Left lung (tissue), 10 donors: ENCODE results near the gene NEURL2. TPM values are rescaled to one million over a fixed set of nuclear protein-coding genes. Genes with fewer than 3 reads are reported as not detected.

Source experiments
- ATAC-seq: fragments of 200-7000 bp; cut with Tn5 transposase; one replicate; pipeline ENCODE4 v1.9.1; 2020; ENCODE audit warnings: moderate library complexity
- DNase-seq, 4 donors: peaks; one replicate each; pipeline ENCODE4 v3.0.0-alpha.2; 2013 to 2020
- H3K27ac ChIP-seq, 2 donors: fragments of 200-600 bp; sonication (generic) in 1 of 2; one replicate each; pipeline versions ENCODE4 v1.5.0 to v1.8.0; 2020 to 2021
- H3K27me3 ChIP-seq, 2 donors: fragments of 200-600 bp; sonication (generic) in 1 of 2; one replicate each; pipeline versions ENCODE4 v1.5.0 to v1.8.0; 2020 to 2021
- H3K36me3 ChIP-seq, 2 donors: fragments of 200-600 bp; sonication (generic) in 1 of 2; one replicate each; pipeline versions ENCODE4 v1.5.0 to v1.8.0; 2020 to 2021
- H3K4me1 ChIP-seq, 2 donors: fragments of 200-600 bp; one replicate each; pipeline ENCODE4 v1.8.0; 2021
- H3K4me3 ChIP-seq, 2 donors: fragments of 200-600 bp; sonication (generic) in 1 of 2; one replicate each; pipeline versions ENCODE4 v1.5.0 to v1.8.0; 2020 to 2021; ENCODE audit warnings: mild to moderate bottlenecking in 1 of 2
- H3K9me3 ChIP-seq, 2 donors: fragments of 200-600 bp; sonication (generic) in 1 of 2; one replicate each; pipeline versions ENCODE4 v1.5.0 to v1.8.0; 2020 to 2021
- CTCF ChIP-seq, 2 donors: fragments of 200-600 bp; sonication (generic) in 1 of 2; IDR thresholded peaks; one replicate each; pipeline versions ENCODE4 v1.5.0 to v1.8.0; 2021; ENCODE audit warnings: antibody characterized with exemption in 2 of 2
- intact Hi-C, 2 donors: fragments of 100-400 bp; cut with DNase I; formaldehyde crosslinking; loops; one replicate each; pipeline versions ENCODE4 v1.11.2 to v1.14.2; 2022
- polyA plus RNA-seq, 6 donors: library from polyadenylated mRNA; unstranded; fragments of 120-200 nt; gene quantifications; one replicate each; pipeline ENCODE4 v1.2.1, GENCODE V29; 2013; ENCODE audit not compliant: insufficient read length in 6 of 6
- total RNA-seq, 2 donors: library from RNA; stranded (reverse); fragmentation: NEBNext Ultra II Directional; extraction: Animal tissue kit (Norgen Biotek cat#: 25700); gene quantifications; one replicate each; pipeline ENCODE4 v1.2.1, GENCODE V29; 2021
- donor health status: DM: no; HTN: yes; CAD: no.
- donor health status: DM: no; HTN: no; CAD: no.

Gene NEURL2
- total and polyA plus RNA-seq, 8 donors = 3.4 to 5.6 (median 4.3) TPM

- Histone ChIP-seq H3K27me3 (no peaks in the 10 kb centered on the region), H3K4me3 (no peak overlapping the region), H3K4me1 (peaks cover 9 to 23% of the 10 kb centered on the region in 2 donors), H3K36me3 (no peaks in the 10 kb centered on the region), H3K27ac (no peak overlapping the region), H3K9me3 (no peaks in the 10 kb centered on the region)
- DNase-seq (no peak), ATAC-seq (no peak)
- intact Hi-C loops = no loop called here
- TF ChIP-seq CTCF (IDR thresholded peaks at IDR 0.05) = no peak
Observed at GRCh38 chr20:45861221-45862075, 29.6 kb downstream of the NEURL2 start.

GRCh38 chr20:45860560-45861220, 30.3 kb downstream of the NEURL2 start:
- H3K36me3 ChIP-seq = no peaks in the 10 kb centered on the region
- DNase-seq (no peak), ATAC-seq (no peak)
- no peaks in the 10 kb centered on the region for H3K9me3 ChIP-seq
- no peak overlapping the region for H3K27ac ChIP-seq
- no peak for TF ChIP-seq CTCF (IDR thresholded peaks at IDR 0.05)
- H3K4me3 ChIP-seq = no peak overlapping the region
- H3K4me1 ChIP-seq = peaks cover 17 to 31% of the 10 kb centered on the region in 2 donors
- no peaks in the 10 kb centered on the region for H3K27me3 ChIP-seq
- intact Hi-C loops = no loop called here

GRCh38 chr20:45859916-45860315, 31.1 kb downstream of the NEURL2 start:
- H3K27ac ChIP-seq = no peak overlapping the region
- no peaks in the 10 kb centered on the region for H3K36me3 ChIP-seq
- H3K4me1 ChIP-seq = peaks cover 18 to 38% of the 10 kb centered on the region in 2 donors
- H3K4me3 ChIP-seq = no peak overlapping the region
- H3K9me3 ChIP-seq = no peaks in the 10 kb centered on the region
- TF ChIP-seq CTCF (IDR thresholded peaks at IDR 0.05) = no peak
- ATAC-seq = no peak
- DNase-seq = no peak
- no peaks in the 10 kb centered on the region for H3K27me3 ChIP-seq
- intact Hi-C loops = no loop called here

- intact Hi-C loops = no loop called here
- no peak for DNase-seq
- ATAC-seq = peak; percentile 31
- H3K4me1 ChIP-seq = peaks cover 18 to 43% of the 10 kb centered on the region in 2 donors
- no peaks in the 10 kb centered on the region for H3K27me3 ChIP-seq
- peaks cover 0 to 11% of the 10 kb centered on the region in 2 donors for H3K36me3 ChIP-seq
- TF ChIP-seq CTCF (IDR thresholded peaks at IDR 0.05) = no peak
- H3K27ac ChIP-seq = peak overlapping the region; percentile 78 to 86
- peak overlapping the region; percentile 76 to 93 for H3K4me3 ChIP-seq
- H3K9me3 ChIP-seq = no peaks in the 10 kb centered on the region
Observed at GRCh38 chr20:45857882-45858216, 33.2 kb downstream of the NEURL2 start.
